Neural cell (in vitro differentiated cells): ENCODE data around the gene EID2B.

Experiments used
- EP300 ChIP-seq: fragments of 450-650 bp; conservative IDR thresholded peaks from 2 replicates; pipeline ENCODE4 v1.6.1; 2014; ENCODE audit warnings: antibody characterized with exemption, mild to moderate bottlenecking, moderate library complexity; ENCODE audit not compliant: poor library complexity, severe bottlenecking
- EZH2 ChIP-seq: fragments of 200-600, 300-800 bp; shearing (Covaris generic), sonication (generic); IDR thresholded peaks from 2 replicates; pipeline ENCODE4 v1.6.1; 2014; ENCODE audit warnings: antibody characterized with exemption, low read length, borderline replicate concordance, mild to moderate bottlenecking; ENCODE audit not compliant: insufficient read depth, poor library complexity, severe bottlenecking
- POLR2AphosphoS5 ChIP-seq: IDR thresholded peaks from 2 replicates; pipeline ENCODE4 v1.6.1; 2012
- SMC3 ChIP-seq: fragments of 450-650 bp; conservative IDR thresholded peaks from 2 replicates; pipeline ENCODE4 v1.6.1; 2014; ENCODE audit warnings: antibody characterized with exemption, mild to moderate bottlenecking, moderate library complexity; ENCODE audit not compliant: poor library complexity
- TAF1 ChIP-seq: IDR thresholded peaks from 2 replicates; pipeline ENCODE4 v1.6.1; 2012; ENCODE audit warnings: low read depth
- TF ChIP-seq, protein P1 (sequence below): fragments of 450-650 bp; IDR thresholded peaks from 2 replicates; pipeline ENCODE4 v1.5.1; 2014; ENCODE audit warnings: antibody characterized with exemption, mild to moderate bottlenecking, moderate library complexity; ENCODE audit not compliant: poor library complexity, severe bottlenecking
- TF ChIP-seq, protein P2 (sequence below): IDR thresholded peaks from 2 replicates; pipeline ENCODE4 v1.6.1; 2012; ENCODE audit warnings: borderline replicate concordance

DNA sequence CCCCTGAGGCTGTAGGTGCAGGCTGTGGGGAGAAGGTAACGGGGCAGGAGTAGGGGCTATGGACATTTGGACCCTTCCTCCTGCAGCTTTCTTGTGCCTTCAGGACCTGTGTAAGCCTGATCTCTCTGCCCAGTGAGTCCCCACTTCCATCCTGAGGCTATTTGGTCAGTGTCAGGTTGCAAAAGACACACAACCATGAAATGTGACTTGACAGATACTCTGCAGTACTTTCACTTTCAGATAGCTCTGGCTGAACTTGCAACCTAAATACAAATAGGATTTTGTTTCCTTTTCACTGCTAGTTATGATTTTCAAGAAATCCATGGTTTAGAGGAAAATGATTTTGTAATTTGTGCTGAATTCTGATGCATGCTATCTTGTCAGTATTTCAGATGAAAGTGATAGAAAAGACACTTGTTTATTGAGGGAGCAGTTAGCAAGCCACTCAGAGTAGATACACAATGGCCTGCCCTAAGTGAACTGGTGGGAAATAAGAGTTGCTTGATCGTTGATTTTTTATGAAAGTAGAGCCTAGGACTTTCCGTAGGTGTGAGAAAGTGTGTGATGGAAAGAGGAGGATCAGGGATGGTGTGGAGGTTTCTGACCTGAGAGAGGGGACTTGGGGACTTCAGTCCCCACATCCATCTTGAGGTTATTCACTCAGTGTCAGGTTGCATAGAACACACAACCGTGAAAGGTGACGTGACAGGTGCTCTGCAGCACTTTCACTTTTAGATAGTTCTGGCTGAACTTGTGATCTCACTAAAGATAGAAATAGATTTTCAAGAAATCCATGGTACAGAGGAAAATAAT lies 25.4 kb upstream of the EID2B start:
- TF ChIP-seq, protein P1, sequence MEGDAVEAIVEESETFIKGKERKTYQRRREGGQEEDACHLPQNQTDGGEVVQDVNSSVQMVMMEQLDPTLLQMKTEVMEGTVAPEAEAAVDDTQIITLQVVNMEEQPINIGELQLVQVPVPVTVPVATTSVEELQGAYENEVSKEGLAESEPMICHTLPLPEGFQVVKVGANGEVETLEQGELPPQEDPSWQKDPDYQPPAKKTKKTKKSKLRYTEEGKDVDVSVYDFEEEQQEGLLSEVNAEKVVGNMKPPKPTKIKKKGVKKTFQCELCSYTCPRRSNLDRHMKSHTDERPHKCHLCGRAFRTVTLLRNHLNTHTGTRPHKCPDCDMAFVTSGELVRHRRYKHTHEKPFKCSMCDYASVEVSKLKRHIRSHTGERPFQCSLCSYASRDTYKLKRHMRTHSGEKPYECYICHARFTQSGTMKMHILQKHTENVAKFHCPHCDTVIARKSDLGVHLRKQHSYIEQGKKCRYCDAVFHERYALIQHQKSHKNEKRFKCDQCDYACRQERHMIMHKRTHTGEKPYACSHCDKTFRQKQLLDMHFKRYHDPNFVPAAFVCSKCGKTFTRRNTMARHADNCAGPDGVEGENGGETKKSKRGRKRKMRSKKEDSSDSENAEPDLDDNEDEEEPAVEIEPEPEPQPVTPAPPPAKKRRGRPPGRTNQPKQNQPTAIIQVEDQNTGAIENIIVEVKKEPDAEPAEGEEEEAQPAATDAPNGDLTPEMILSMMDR = no peak
- TF ChIP-seq SMC3 (no peak), EP300 (no peak), EZH2 (no peak), POLR2AphosphoS5 (no peak), TAF1 (no peak)
- TF ChIP-seq, protein P2, sequence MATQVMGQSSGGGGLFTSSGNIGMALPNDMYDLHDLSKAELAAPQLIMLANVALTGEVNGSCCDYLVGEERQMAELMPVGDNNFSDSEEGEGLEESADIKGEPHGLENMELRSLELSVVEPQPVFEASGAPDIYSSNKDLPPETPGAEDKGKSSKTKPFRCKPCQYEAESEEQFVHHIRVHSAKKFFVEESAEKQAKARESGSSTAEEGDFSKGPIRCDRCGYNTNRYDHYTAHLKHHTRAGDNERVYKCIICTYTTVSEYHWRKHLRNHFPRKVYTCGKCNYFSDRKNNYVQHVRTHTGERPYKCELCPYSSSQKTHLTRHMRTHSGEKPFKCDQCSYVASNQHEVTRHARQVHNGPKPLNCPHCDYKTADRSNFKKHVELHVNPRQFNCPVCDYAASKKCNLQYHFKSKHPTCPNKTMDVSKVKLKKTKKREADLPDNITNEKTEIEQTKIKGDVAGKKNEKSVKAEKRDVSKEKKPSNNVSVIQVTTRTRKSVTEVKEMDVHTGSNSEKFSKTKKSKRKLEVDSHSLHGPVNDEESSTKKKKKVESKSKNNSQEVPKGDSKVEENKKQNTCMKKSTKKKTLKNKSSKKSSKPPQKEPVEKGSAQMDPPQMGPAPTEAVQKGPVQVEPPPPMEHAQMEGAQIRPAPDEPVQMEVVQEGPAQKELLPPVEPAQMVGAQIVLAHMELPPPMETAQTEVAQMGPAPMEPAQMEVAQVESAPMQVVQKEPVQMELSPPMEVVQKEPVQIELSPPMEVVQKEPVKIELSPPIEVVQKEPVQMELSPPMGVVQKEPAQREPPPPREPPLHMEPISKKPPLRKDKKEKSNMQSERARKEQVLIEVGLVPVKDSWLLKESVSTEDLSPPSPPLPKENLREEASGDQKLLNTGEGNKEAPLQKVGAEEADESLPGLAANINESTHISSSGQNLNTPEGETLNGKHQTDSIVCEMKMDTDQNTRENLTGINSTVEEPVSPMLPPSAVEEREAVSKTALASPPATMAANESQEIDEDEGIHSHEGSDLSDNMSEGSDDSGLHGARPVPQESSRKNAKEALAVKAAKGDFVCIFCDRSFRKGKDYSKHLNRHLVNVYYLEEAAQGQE = no peak
